WTC11 (cell line): ENCODE measurements around the gene PKMYT1. TPM values are rescaled to one million over a fixed set of nuclear protein-coding genes. Genes with fewer than 3 reads are reported as not detected.

Source experiments
- ATAC-seq: fragments of 200-7000 bp; cut with Tn5 transposase; 2 replicates; pipeline ENCODE4 v1.10.0; 2021; ENCODE audit warnings: mild to moderate bottlenecking, moderate library complexity
- CTCF ChIA-PET: fragments of 300-600 bp; sonication (Branson Sonifier 250); formaldehyde crosslinking; loops from one replicate; lab custom pipeline; 2021; ENCODE audit warnings: antibody characterized with exemption; lab: Charles Lee
- POLR2A ChIA-PET: fragments of 350-600 bp; sonication (Branson Sonifier 250); formaldehyde crosslinking; loops from one replicate; lab custom pipeline; 2021; ENCODE audit warnings: antibody characterized with exemption; lab: Charles Lee
- DNase-seq: peaks from one replicate; pipeline ENCODE4 v3.0.0; 2021; ENCODE audit warnings: low spot score
- H3K27ac Mint-ChIP-seq: 2 replicates; pipeline ENCODE4 v1.8.0; 2021; ENCODE audit warnings: mixed read lengths
- H3K27me3 Mint-ChIP-seq: 2 replicates; pipeline ENCODE4 v1.8.0; 2021; ENCODE audit warnings: low read depth, mild to moderate bottlenecking, moderate library complexity, mixed read lengths
- H3K36me3 Mint-ChIP-seq: 2 replicates; pipeline ENCODE4 v1.8.0; 2021; ENCODE audit warnings: mixed read lengths
- H3K4me1 Mint-ChIP-seq: 2 replicates; pipeline ENCODE4 v1.8.0; 2022; ENCODE audit warnings: mixed read lengths
- H3K4me3 Mint-ChIP-seq: 2 replicates; pipeline ENCODE4 v1.8.0; 2021; ENCODE audit warnings: mild to moderate bottlenecking, moderate library complexity, mixed read lengths
- H3K9me3 Mint-ChIP-seq: 2 replicates; pipeline ENCODE4 v1.8.0; 2021; ENCODE audit warnings: mixed read lengths
- ATF6 ChIP-seq: sonication (generic); formaldehyde crosslinking; IDR thresholded peaks from 2 replicates; pipeline ENCODE4 v1.8.1; 2023; ENCODE audit warnings: mild to moderate bottlenecking, missing genetic modification reagents
- E2F5 ChIP-seq: sonication (generic); formaldehyde crosslinking; IDR thresholded peaks from 2 replicates; pipeline ENCODE4 v1.8.1; 2022; ENCODE audit warnings: mild to moderate bottlenecking, moderate library complexity, missing genetic modification reagents
- GRHL2 ChIP-seq: fragments of 250-450 bp; sonication (Bioruptor Pico); IDR thresholded peaks from 2 replicates; pipeline ENCODE4 v1.8.0; 2022; ENCODE audit warnings: mild to moderate bottlenecking, moderate library complexity; ENCODE audit not compliant: insufficient replicate concordance, severe bottlenecking
- RELA ChIP-seq: sonication (generic); formaldehyde crosslinking; IDR thresholded peaks from 2 replicates; pipeline ENCODE4 v1.8.1; 2022; ENCODE audit warnings: missing genetic modification reagents, mild to moderate bottlenecking, borderline replicate concordance
- RORB ChIP-seq: fragments of 250-450 bp; sonication (Bioruptor Pico); IDR thresholded peaks from 2 replicates; pipeline ENCODE4 v1.9.0; 2021; ENCODE audit warnings: mild to moderate bottlenecking
- TEAD4 ChIP-seq: sonication (generic); formaldehyde crosslinking; IDR thresholded peaks from 2 replicates; pipeline ENCODE4 v1.8.0; 2022; ENCODE audit warnings: mild to moderate bottlenecking, missing genetic modification reagents
- USF1 ChIP-seq: sonication (generic); formaldehyde crosslinking; IDR thresholded peaks from 2 replicates; pipeline ENCODE4 v1.8.0; 2022; ENCODE audit warnings: mild to moderate bottlenecking, missing genetic modification reagents
- ZBTB43 ChIP-seq: sonication (generic); formaldehyde crosslinking; IDR thresholded peaks from 2 replicates; pipeline ENCODE4 v1.8.1; 2023; ENCODE audit warnings: mild to moderate bottlenecking, missing genetic modification reagents
- total RNA-seq: library from RNA; stranded (reverse); gene quantifications from 3 replicates; pipeline ENCODE4 v1.2.3, GENCODE V29; 2021
- TF ChIP-seq, protein P1 (sequence below): sonication (generic); formaldehyde crosslinking; IDR thresholded peaks from 2 replicates; pipeline ENCODE4 v1.8.0; 2022; ENCODE audit warnings: missing genetic modification reagents
- TF ChIP-seq, protein P2 (sequence below): sonication (generic); formaldehyde crosslinking; IDR thresholded peaks from 2 replicates; pipeline ENCODE4 v1.8.0; 2023; ENCODE audit warnings: missing genetic modification reagents, mild to moderate bottlenecking, borderline replicate concordance

The PKMYT1 gene
- total RNA-seq, 1 experiment from 2014 or later, result 120 TPM

DNA sequence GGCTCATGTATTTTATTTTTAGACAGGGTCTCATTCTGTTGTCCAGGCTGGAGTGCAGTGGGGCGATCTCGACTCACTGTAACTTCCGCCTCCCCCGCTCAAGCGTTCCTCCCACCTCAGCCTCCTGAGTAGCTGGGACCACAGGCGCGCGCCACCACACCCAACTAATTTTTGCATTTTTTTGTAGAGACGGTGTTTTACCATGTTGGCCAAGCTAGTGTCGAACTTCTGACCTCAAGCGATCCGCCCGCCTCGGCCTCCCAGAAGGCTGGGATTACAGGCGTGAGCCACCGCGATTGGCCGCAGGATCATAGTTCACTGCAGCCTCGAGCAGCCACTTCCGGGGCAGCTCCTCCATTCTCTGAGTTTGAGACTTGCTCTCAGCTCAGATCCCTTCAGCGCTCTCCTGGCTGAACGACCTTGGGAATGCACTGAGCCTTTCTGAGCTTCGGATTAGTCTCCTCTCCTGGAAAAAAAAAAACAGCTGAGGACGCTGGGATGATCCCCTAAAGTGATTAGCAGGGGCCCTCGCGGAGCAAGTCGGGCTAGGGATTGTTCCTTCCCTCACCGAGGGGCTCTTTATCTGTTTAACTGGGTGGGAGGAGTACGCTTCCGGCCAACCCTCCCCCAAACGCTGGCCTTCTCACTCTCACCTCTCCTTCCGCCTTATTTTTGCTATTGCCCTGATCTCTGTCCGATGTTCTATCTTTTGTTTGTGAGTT, 1.1 kb upstream of the PKMYT1 start (continued):
- no peak for TF ChIP-seq ZBTB43 (CRISPR knock-in tag)
- no peak for TF ChIP-seq ATF6
- TF ChIP-seq, protein P1, sequence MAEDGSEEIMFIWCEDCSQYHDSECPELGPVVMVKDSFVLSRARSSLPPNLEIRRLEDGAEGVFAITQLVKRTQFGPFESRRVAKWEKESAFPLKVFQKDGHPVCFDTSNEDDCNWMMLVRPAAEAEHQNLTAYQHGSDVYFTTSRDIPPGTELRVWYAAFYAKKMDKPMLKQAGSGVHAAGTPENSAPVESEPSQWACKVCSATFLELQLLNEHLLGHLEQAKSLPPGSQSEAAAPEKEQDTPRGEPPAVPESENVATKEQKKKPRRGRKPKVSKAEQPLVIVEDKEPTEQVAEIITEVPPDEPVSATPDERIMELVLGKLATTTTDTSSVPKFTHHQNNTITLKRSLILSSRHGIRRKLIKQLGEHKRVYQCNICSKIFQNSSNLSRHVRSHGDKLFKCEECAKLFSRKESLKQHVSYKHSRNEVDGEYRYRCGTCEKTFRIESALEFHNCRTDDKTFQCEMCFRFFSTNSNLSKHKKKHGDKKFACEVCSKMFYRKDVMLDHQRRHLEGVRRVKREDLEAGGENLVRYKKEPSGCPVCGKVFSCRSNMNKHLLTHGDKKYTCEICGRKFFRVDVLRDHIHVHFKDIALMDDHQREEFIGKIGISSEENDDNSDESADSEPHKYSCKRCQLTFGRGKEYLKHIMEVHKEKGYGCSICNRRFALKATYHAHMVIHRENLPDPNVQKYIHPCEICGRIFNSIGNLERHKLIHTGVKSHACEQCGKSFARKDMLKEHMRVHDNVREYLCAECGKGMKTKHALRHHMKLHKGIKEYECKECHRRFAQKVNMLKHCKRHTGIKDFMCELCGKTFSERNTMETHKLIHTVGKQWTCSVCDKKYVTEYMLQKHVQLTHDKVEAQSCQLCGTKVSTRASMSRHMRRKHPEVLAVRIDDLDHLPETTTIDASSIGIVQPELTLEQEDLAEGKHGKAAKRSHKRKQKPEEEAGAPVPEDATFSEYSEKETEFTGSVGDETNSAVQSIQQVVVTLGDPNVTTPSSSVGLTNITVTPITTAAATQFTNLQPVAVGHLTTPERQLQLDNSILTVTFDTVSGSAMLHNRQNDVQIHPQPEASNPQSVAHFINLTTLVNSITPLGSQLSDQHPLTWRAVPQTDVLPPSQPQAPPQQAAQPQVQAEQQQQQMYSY, result no peak
- TF ChIP-seq, all 79 proteins: peak for 0

DNA sequence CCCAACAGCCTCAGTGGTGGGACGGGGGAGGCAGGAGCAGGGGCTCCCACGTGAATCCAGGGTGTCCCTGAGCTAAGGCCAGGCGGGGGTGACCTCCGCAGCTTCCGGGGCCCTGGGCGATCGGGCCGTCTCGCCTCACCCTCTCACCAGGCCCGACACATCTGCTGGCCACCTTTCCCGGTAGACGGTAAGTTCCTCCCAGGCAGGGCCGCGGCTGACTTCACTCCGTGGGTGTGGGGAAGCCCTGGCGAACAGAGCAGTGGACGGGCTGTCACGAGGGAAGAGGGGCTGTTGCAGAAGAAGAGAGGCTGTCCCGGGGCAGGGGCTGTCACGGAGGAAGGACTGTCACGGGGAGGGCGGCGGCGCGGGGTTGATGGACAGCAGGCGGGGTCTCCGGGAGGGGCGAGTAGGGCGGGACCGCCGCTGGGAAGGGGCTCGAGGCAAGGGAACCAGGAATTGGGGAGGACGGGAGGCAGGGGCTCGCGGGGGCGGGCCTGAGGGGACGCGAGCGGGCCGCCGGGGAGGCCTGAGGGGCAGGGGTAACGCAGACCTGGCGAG, 498 bp downstream of the PKMYT1 start:
- Mint-ChIP-seq H3K27me3 (peaks cover 6% of the 10 kb centered on the region; the same call in 1 of the 2 replicates), H3K9me3 (no peaks in the 10 kb centered on the region), H3K36me3 (no peaks in the 10 kb centered on the region), H3K4me1 (peaks cover 24% of the 10 kb centered on the region), H3K4me3 (peak overlapping the region; percentile 79), H3K27ac (no peak overlapping the region)
- DNase-seq, result peak; percentile 63
- TF ChIP-seq E2F5 (CRISPR knock-in tag) (peak; percentile 28; the same call in 1 of the 2 replicates), TEAD4 (CRISPR knock-in tag) (no peak)
- TF ChIP-seq, protein P2, sequence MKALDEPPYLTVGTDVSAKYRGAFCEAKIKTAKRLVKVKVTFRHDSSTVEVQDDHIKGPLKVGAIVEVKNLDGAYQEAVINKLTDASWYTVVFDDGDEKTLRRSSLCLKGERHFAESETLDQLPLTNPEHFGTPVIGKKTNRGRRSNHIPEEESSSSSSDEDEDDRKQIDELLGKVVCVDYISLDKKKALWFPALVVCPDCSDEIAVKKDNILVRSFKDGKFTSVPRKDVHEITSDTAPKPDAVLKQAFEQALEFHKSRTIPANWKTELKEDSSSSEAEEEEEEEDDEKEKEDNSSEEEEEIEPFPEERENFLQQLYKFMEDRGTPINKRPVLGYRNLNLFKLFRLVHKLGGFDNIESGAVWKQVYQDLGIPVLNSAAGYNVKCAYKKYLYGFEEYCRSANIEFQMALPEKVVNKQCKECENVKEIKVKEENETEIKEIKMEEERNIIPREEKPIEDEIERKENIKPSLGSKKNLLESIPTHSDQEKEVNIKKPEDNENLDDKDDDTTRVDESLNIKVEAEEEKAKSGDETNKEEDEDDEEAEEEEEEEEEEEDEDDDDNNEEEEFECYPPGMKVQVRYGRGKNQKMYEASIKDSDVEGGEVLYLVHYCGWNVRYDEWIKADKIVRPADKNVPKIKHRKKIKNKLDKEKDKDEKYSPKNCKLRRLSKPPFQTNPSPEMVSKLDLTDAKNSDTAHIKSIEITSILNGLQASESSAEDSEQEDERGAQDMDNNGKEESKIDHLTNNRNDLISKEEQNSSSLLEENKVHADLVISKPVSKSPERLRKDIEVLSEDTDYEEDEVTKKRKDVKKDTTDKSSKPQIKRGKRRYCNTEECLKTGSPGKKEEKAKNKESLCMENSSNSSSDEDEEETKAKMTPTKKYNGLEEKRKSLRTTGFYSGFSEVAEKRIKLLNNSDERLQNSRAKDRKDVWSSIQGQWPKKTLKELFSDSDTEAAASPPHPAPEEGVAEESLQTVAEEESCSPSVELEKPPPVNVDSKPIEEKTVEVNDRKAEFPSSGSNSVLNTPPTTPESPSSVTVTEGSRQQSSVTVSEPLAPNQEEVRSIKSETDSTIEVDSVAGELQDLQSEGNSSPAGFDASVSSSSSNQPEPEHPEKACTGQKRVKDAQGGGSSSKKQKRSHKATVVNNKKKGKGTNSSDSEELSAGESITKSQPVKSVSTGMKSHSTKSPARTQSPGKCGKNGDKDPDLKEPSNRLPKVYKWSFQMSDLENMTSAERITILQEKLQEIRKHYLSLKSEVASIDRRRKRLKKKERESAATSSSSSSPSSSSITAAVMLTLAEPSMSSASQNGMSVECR, result peak; percentile 55; the same call in 1 of the 2 replicates
- POLR2A ChIA-PET, result interaction anchor here (2.1 to 2.8 kb wide), 3 partner anchors 8 to 28 kb away, joined by 9 to 11 read pairs (median 9); partner anchors contain the start of gene PAQR4
- CTCF ChIA-PET, result interaction anchor here (1.5 to 3.9 kb wide), 4 partner anchors 10 to 150 kb away, joined by 3 to 46 read pairs (median 34); partner anchors contain the start of gene KREMEN2
- ATAC-seq, result peak; percentile 4

- no peaks in the 10 kb centered on the region for H3K27me3 Mint-ChIP-seq
- no peak for ATAC-seq
- peaks cover 18% of the 10 kb centered on the region for H3K4me1 Mint-ChIP-seq
- ChIA-PET POLR2A (no interaction called here), CTCF (interaction anchor here (0.9 to 1.9 kb wide), 3 partner anchors 50 to 82 kb away, joined by 4 to 6 read pairs (median 5); no protein-coding TSS in a partner anchor)
- no peak for DNase-seq
- TF ChIP-seq RORB, result no peak
- no peak for TF ChIP-seq RELA (CRISPR knock-in tag)
- TF ChIP-seq GRHL2 (CRISPR knock-in tag), result no peak
- TF ChIP-seq USF1 (CRISPR knock-in tag), result no peak
- peaks cover 4% of the 10 kb centered on the region; the same call in 1 of the 2 replicates for H3K36me3 Mint-ChIP-seq
- H3K27ac Mint-ChIP-seq, result no peak overlapping the region
- H3K4me3 Mint-ChIP-seq, result no peak overlapping the region
- H3K9me3 Mint-ChIP-seq, result no peaks in the 10 kb centered on the region
Measured at GRCh38 chr16:2977440-2977839, 2.8 kb downstream of the PKMYT1 start.
